ENCODE results near the gene PAX3. TPM values are rescaled to one million over a fixed set of nuclear protein-coding genes. Genes with fewer than 3 reads are reported as not detected.

The PAX3 gene
- total RNA-seq, 6 donors from 2014 or later, result 1.0 TPM; not detected in 5

DNA sequence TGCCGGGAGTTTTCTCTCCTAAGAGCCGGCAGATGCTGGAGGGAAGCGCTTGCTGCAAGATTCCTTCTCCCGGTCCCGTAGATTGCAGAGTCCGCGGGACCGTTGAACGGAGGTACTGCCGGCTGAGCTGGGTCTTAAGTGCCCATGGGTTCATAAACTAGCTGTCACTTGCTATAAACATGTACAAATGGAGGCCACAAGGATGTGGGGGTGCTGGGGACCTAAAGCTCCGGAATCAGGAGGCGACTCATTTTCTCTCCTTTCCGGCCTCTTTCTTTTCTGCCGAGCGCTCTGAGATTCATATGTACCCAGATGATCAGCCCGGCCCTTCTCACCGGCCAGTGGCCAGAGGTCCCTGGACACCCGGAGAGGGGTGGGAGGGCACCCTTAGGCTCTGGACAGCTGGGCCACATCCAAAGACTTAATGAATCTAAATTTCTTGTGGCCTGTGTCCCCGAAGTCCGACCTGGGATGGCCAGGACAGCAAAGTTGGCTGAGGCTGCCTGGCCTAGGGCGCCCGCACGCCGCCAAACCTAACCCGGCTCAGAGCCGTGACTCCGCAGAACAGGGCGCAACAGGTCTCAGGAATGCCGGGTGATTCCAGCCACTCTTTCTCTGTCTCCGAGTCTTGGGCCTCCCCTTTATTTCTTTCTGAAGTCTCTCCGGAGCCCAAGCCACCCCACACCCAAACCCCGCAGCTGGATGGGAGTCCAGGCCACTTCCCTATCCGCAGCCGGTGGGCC lies 2.4 kb upstream of the PAX3 start:
- peaks cover 2 to 97% (median 49%) of the 10 kb centered on the region in 4 donors for H3K27me3 ChIP-seq
- DNase-seq, result peak in 1 of 2 donors; percentile 40
- ATAC-seq (ENCODE audit: low FRiP score in 2 of 2), result no peak
- 7 to 8% methylated on average over 28 to 34 of the region's 34 CpGs for WGBS, 2 donors
- peaks cover 40 to 74% (median 46%) of the 10 kb centered on the region in 4 donors for H3K4me1 ChIP-seq
- H3K9me3 ChIP-seq, result no peaks in the 10 kb centered on the region
- no peak overlapping the region for H3K27ac ChIP-seq
- no peak for TF ChIP-seq POLR2AphosphoS5 (IDR thresholded peaks at IDR 0.05)
- TF ChIP-seq POLR2A (IDR thresholded peaks at IDR 0.05), result no peak
- TF ChIP-seq, protein P1, sequence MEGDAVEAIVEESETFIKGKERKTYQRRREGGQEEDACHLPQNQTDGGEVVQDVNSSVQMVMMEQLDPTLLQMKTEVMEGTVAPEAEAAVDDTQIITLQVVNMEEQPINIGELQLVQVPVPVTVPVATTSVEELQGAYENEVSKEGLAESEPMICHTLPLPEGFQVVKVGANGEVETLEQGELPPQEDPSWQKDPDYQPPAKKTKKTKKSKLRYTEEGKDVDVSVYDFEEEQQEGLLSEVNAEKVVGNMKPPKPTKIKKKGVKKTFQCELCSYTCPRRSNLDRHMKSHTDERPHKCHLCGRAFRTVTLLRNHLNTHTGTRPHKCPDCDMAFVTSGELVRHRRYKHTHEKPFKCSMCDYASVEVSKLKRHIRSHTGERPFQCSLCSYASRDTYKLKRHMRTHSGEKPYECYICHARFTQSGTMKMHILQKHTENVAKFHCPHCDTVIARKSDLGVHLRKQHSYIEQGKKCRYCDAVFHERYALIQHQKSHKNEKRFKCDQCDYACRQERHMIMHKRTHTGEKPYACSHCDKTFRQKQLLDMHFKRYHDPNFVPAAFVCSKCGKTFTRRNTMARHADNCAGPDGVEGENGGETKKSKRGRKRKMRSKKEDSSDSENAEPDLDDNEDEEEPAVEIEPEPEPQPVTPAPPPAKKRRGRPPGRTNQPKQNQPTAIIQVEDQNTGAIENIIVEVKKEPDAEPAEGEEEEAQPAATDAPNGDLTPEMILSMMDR (IDR thresholded peaks at IDR 0.05), result no peak
- TF ChIP-seq EP300 (IDR thresholded peaks at IDR 0.05), result no peak
- no peaks in the 10 kb centered on the region for H3K36me3 ChIP-seq
- H3K4me3 ChIP-seq, result no peak overlapping the region

DNA sequence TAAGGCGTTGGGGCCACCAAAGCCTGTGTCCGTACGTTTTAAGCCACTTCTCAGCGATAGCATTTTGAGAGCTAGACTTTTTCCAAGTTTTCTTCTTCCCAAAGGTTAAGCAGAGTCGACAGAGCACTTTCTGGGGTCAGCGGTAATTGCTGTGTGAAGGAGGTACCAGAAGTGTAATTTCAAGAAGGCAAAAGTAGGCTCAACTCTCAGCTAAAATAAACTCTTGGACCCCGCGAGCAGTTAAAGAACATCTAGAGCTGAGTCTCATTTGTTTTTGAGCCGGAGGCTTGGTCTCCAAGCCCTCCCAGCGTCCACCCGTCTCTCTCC lies 1.9 kb upstream of the PAX3 start:
- 6 to 9% methylated on average over 9 to 11 of the region's 11 CpGs for WGBS, 2 donors
- H3K27me3 ChIP-seq, result peaks cover 2 to 95% (median 49%) of the 10 kb centered on the region in 4 donors
- H3K36me3 ChIP-seq, result no peaks in the 10 kb centered on the region
- no peak for TF ChIP-seq POLR2AphosphoS5 (IDR thresholded peaks at IDR 0.05)
- no peak for TF ChIP-seq EP300 (IDR thresholded peaks at IDR 0.05)
- TF ChIP-seq POLR2A (IDR thresholded peaks at IDR 0.05), result no peak
- TF ChIP-seq, protein P1 (IDR thresholded peaks at IDR 0.05), result no peak
- peaks cover 40 to 74% (median 45%) of the 10 kb centered on the region in 4 donors for H3K4me1 ChIP-seq
- no peak for ATAC-seq (ENCODE audit: low FRiP score in 2 of 2)
- H3K9me3 ChIP-seq, result no peaks in the 10 kb centered on the region
- no peak for DNase-seq
- H3K27ac ChIP-seq, result no peak overlapping the region
- no peak overlapping the region for H3K4me3 ChIP-seq

DNA sequence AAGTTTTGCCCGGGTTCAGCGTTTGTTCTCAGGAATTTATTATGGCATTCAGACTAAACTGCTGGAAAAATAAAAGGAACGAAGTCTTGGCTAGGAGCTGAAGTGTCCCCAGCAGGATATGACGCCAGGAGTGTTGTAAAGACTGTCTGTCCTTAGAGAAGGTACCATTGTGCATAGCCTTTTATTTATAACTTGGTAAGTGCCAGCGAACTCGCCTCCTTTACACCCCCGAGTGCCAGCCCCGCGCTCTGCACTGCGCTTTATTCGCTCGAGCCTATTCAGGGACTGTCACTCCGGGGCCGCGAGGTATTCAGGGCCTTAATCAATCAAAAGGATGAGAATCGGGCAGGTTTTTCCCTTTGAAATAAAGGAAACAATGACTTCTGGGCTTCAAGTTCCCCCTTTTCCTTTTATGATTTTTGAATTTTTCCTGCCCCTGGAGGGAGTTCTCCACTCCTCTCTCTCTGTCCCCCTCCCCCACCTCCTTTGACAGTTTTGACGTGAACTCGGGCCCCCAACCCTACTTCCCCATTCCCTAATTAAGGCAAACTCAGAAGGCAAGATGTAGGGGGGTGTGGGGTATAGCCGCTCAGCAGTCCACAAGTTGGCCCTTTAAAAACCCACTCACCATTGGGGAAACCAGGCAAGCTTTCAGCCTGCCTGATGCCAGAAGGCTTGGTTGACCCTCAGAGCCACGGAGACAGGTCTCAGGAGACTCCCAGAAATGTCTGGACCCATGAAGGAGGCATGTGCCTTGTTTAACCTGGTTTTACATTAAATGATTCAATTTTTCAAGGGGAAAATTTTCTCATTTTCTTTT lies 1.3 kb upstream of the PAX3 start:
- H3K27me3 ChIP-seq, result peaks cover 2 to 95% (median 53%) of the 10 kb centered on the region in 4 donors
- ATAC-seq (ENCODE audit: low FRiP score in 2 of 2), result no peak

DNA sequence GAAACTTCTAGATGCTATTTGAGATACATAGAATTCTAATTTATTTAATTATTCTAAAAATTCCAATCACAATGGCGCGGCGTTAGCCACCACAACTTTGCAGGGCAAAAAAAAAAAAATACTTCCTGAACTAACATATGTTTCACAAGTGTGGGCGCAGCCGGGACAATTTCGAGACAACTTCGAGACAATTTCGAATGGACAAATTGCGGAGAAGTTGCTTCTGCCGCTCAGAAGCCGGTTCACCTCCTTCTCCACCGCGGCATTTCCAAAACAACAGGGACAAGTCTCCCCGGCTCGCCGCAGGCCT lies 842 bp downstream of the PAX3 start:
- 7 to 11% methylated on average over 14 to 16 of the region's 16 CpGs for WGBS, 2 donors

More for the DNA sequence above, 1.3 kb upstream of the PAX3 start:
- Histone ChIP-seq H3K4me1 (peaks cover 41 to 74% (median 45%) of the 10 kb centered on the region in 4 donors), H3K36me3 (no peaks in the 10 kb centered on the region), H3K27ac (no peak overlapping the region), H3K4me3 (no peak overlapping the region), H3K9me3 (no peaks in the 10 kb centered on the region)
- peak in 1 of 2 donors; percentile 36 for DNase-seq
- WGBS, 2 donors, result 4 to 10% methylated on average over 20 of the region's 20 CpGs
- TF ChIP-seq, protein P1 (IDR thresholded peaks at IDR 0.05), result no peak
- no peak for TF ChIP-seq POLR2AphosphoS5 (IDR thresholded peaks at IDR 0.05)
- TF ChIP-seq EP300 (IDR thresholded peaks at IDR 0.05), result no peak
- no peak for TF ChIP-seq POLR2A (IDR thresholded peaks at IDR 0.05)

More for the DNA sequence above, 842 bp downstream of the PAX3 start:
- Histone ChIP-seq H3K9me3 (no peaks in the 10 kb centered on the region), H3K4me1 (peaks cover 35 to 64% (median 38%) of the 10 kb centered on the region in 4 donors), H3K27me3 (peaks cover 2 to 92% (median 51%) of the 10 kb centered on the region in 4 donors), H3K27ac (no peak overlapping the region), H3K36me3 (no peaks in the 10 kb centered on the region), H3K4me3 (peak overlapping the region in 1 of 4 donors; percentile 14)
- no peak for TF ChIP-seq POLR2AphosphoS5 (IDR thresholded peaks at IDR 0.05)
- no peak for TF ChIP-seq EP300 (IDR thresholded peaks at IDR 0.05)
- TF ChIP-seq, protein P1 (IDR thresholded peaks at IDR 0.05), result no peak
- TF ChIP-seq POLR2A (IDR thresholded peaks at IDR 0.05), result no peak
- DNase-seq (no peak), ATAC-seq (ENCODE audit: low FRiP score in 2 of 2) (no peak)

Measured in upper lobe of left lung (tissue), 6 donors.